Measurements from ENCODE around the gene ZNF25.

DNA sequence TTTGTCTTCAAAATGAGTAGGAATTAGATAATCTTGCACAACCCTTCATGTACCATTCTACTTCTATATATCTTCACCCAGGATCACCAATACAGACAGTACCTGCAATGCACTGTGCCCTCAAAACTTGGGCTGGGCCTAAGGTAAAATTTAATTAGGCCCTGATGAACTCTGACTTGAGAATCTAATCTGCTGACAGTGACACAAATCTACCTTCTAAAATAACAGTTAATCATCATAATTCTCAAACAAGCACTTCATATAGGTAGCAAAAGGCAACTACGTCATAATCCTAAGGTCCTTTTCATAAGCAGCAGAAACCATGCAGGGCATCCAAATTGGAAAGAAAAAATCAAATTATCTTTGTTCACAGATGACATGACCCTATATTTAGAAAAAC, 4.1 kb downstream of the ZNF25 start:
- no peak for TF ChIP-seq POLR2A (IDR thresholded peaks at IDR 0.05; ENCODE audit: low read depth, low read length)
- no peak for TF ChIP-seq POLR2AphosphoS5 (IDR thresholded peaks at IDR 0.05; ENCODE audit: low read depth, low read length)
- TF ChIP-seq TAF1 (IDR thresholded peaks at IDR 0.05; ENCODE audit: low read depth, low read length) = no peak
- TF ChIP-seq PAX5 (IDR thresholded peaks at IDR 0.05; ENCODE audit: insufficient read depth, low read length, severe bottlenecking) = no peak
- TF ChIP-seq POU2F2 (IDR thresholded peaks at IDR 0.05; ENCODE audit: low read depth, low read length) = no peak

Data from GM12891 (cell line).